Measurements from ENCODE around the gene SLC2A4.
"Not testable (repeated sequence)": the region's sequence is repeated elsewhere in the genome, so short reads cannot be mapped to it uniquely, and the experiment has no call there.

The SLC2A4 gene

DNA sequence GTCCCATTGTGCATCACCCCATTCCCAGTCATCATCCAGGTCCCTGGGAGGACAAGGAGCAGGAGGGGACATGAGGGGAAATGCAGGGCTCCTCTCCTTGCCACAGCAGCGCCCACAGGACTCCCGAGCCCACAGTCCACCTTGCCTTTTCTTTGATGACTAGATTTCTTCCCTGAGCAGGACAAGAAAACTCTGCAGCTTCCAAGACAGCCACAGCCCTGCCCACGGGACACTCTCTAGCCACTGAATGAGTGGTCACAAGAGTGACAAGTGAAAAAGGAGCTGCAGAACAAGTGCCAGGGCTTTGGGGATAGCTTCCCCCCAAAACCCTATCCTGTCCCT, 42.9 kb downstream of the SLC2A4 start:
- no peak for DNase-seq (ENCODE audit: low read depth)

DNA sequence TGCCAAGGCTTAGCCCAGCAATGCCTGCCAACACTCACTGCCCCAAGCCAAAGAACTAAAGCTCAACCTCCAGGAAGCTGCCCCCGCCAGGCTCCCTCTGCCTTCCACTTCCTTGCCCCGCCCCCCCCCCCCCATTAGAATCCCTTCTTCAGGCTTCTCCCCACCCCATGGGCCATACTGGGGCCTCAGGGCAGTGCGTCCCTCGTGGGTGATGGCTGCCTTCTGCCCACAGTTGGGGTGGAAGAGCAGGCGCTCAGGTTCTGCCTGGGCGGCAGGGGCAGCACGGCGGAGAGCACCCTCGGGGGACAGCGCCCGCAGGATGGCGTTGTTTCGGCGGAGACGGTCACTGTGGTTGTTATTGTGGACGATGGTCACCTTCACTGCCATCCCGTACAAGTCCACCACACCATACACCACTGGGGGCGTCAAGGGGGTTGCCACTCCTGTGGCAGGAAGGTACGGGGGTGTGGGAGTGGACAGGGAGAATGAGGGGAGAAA, 43.6 kb downstream of the SLC2A4 start:
- DNase-seq (ENCODE audit: low read depth) = no peak

DNA sequence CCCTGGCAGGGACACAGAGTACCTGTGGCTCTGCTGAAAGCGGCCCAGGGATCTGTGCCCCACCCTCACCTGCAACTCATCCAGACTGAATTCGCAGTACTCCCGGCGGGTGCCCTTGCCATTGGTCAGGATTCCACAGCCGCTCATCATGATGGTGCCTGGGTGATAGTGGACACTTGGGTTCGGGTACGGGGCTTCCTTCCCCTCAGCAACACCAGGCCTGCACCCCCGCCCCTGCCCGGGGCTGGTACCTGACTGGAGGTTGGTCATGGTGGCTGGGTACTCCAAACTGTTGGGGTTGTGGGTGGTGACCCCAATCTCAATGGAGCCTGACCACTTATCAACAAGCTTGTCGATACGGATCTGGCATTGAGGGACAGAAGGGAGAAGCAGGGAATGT, 44.7 kb downstream of the SLC2A4 start:
- no peak for DNase-seq (ENCODE audit: low read depth)

DNA sequence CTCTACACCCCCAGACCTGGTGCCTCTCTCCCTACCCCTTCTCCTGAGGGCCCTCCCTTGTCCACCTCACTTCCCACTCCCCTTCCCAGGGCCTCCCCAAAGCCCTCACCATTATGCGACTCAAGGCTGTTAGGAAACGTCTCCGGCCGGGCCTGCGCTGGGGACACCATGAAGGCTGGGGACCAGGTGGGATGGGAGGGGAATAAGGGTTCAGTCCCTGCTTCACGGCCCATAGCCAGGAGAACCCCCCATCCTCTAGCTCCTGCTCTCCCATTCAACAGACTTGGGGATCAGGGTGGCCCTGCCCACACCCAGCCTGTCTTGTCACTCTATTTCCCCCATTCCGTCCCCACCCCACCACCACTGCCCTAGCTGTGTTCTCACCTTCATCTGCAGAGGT, 45.5 kb downstream of the SLC2A4 start:
- no peak for DNase-seq (ENCODE audit: low read depth)

DNA sequence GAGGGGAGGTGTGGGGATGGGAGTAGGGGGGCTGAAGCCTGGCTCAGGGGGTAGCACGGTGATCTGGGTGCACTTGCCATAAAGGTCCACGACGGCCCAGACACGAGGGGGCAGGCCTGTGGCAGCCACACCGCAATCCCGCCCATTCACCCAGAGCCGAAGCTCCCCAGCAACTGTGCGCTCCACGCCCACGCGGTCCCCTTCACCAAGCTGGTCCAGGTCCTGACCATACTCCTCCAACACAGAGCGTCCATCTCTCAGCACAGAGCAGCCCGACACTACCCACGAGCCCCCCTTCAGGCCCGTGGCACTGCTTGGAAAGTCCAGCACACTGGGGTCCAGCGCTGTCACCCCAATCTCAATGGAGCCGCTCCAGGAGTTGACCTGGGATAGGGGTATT, 46.0 kb downstream of the SLC2A4 start:
- DNase-seq (ENCODE audit: low read depth) = no peak

- no peak for DNase-seq (ENCODE audit: low read depth)
Observed at GRCh38 chr17:7328009-7328408, 46.5 kb downstream of the SLC2A4 start.

DNA sequence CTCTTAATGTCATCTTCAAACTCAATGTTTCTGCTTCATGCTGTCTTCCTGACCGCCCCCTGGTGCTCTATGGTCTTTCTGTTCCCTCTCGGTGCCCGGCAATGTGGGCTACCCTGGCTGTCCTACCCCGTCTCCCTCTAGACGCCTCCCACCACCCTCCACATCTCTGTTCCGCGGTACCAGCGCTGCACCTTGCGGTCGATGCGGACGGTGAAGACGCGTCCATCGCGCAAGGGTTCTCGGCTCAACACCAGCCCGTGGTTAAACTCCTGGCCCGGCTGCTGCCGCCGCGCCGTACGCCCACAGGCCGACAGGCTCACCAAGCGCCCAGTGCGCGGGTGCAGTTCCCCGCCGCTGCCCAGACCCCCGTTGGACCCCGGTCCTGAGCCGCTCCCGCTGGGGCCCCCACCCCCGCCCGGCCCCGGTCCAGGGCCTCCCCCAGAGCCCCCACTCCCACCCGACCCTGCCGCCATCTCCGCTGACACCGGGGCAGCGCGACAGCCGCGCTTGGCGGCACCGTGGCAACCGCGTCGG, 47.4 kb downstream of the SLC2A4 start, which contains the start of gene NEURL4:
Gene NEURL4 (minus strand): TSS at position 496 of the 534 bp plus-strand sequence. CDS start 23 bp downstream, at position 473.
- no peak for DNase-seq (ENCODE audit: low read depth)

DNA sequence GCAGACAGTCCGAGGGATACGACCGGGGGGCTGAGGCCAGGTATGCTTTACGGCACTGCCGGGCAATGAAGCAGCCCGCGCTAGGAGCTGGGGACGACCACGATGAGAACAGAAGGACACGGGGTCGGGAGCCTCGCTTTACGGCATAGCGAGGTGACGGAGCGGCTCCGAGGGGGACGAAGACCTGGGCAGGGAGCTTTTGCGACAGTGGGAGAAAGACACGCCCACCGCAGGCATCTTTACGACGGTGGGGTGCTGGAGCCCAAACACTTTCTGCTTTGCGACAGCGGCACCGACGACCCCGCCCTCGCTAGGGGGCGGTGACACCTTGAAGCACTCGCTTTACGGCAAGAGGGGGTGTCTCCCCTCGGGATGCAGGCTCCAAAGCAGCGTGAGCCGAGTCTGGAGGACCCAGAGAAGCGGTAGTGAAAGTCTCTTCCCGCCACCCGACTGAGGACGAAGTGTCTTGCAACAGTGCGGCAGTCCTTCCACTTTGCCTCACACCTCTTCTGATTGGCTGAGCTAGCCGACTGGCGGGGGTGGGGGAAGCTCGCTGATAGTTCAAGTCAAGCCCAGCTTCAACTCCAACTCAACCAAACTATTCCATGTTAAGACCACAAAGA, 48.0 kb downstream of the SLC2A4 start:
- peak; percentile 87 for DNase-seq (ENCODE audit: low read depth)

DNA sequence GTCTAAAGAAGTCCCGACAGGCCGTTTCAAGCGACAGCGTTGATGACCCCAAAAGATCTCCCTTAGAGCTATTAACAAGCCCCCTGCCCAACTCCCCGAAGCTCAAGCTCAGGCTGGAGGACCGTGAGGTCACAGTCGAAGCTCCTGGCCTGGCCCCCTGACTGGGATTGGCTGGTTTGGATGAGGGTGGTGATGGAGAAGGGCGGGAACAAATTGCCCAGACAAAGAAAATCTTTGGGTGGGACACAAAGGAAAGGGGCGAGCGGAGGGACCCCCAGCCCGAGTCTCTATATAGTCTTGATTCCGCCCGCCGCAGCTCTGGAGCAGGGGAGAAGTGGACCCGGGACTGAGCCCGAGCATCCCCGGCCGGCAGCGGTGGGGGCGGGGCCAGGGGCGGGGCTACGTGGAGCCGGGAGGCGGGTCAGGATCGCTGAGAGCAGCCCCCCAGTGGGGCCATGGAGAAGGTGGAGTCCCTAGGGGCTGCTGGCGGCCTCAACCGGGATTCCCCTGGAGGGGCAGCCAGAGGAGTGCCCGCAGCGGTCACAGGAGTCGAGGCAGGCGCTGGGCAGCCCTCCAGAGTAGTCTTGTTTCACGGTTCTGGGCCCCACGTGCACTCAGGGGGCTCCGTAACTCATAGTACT, 48.6 kb downstream of the SLC2A4 start:
- peak; percentile 58 for DNase-seq (ENCODE audit: low read depth)

DNA sequence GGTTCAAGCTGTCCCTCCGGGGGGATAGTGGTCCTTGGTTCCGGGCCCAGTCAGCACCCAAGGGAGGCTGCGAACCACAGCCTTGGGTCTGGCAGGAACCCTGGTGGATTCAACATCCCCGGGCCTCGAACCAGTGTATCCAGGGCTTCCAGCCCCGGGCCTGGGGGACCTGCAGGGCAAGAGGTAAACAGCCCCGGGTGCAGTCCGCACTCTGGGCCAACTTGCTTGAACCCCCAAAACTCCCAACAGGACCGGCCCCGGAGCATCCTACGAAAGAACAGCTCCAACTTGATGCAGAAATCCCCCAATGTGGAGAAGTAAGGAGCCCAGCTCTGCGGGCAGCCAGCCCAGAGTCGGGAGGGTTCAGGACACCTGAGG, 49.1 kb downstream of the SLC2A4 start:
- DNase-seq (ENCODE audit: low read depth) = no peak

DNA sequence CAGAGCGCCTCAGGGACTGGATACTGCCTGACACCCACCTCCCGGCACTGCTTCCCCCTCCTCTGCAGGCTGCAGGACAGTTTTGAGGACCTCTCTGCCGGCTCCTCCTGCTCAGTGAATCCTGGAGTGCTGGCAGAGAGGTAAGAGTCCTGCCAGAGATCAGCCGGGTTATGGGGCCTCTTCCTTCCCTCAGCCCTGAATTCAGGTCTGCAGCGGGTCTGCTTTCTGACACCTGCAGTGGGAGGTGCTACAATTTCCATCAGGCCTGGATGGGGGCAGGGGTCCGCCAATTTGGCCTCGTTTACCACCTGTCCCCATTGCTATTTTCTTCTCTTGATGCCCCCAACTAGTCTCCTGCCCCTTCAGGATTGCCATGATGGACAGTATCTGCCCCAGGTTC, 50.6 kb downstream of the SLC2A4 start:
- DNase-seq (ENCODE audit: low read depth) = no peak

DNA sequence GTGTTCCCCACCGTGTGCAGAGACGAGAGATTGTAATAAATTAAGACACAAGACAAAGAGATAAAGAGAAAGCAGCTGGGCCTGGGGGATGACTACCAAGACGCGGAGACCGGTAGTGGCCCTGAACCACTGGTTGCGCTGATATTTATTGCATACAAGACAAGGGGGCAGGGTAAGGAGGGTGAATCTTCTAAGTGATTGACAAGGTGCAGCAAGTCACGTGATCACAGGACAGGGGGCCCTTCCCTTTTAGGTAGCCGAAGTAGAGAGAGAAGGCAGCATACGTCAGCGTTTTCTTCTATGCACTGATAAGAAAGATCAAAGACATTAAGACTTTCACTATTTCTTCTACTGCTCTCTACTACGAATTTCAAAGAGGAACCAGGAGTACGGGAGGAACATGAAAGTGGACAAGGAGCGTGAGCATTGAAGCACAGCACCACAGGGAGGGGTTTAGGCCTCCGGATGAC, 51.1 kb downstream of the SLC2A4 start:
- not testable (repeated sequence) for DNase-seq (ENCODE audit: low read depth)

DNA sequence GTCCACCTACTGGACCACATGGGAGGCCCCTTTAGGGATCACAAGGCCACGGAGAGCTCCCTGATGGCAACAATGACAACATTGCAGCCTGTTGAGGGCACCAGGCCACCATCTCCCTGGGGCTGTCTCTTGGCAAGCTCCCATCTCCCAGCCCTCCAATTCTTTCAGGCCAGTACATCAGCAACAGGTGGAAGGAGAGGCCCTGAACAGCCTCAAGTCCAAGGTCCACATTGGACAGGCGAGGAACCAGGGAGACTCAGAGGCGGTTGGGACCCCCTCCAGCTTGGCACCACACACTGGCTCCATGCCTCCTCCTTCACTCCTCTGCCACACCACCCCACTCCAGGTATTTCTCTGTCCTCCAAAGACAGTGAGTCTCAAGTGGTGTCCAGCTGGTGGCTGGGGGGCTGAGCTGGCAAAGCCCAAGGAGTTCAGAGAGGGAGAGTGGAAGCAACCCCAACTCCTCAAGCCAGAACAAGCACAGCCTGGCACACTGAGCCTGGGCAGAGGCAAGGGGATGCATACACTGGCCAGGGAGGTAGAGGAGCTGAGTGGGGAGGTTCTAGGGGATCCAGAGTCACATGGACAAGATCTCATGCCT, 53.5 kb downstream of the SLC2A4 start:
- no peak for DNase-seq (ENCODE audit: low read depth)

- DNase-seq (ENCODE audit: low read depth) = not testable (repeated sequence)
Observed at GRCh38 chr17:7335765-7336164, 54.2 kb downstream of the SLC2A4 start.

GRCh38 chr17:7336240-7337175, 55.0 kb downstream of the SLC2A4 start, which contains the start of gene ACAP1:
Gene ACAP1 (plus strand): TSS chr17:7336529. CDS start chr17:7336735, 206 bp downstream.
- DNase-seq (ENCODE audit: low read depth) = peak; percentile 64

DNA sequence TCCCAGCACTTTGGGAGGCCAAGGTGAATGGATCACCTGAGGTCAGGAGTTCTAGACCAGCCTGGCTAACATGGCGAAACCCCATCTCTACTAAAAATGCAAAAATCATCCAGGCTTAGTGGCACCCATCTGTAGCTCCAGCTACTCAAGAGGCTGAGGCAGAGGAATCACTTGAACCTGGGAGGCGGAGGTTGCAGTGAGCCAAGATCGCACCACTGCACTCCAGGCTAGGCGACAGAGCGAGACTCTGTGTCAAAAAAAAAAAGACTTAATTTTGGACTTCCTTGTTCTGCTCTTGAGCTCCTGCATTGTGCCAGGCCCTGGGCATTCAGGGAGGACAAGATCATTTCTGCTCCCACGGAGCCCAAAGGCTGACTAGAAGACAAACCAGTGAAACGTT, 56.1 kb downstream of the SLC2A4 start:
- not testable (repeated sequence) for DNase-seq (ENCODE audit: low read depth)

Measured in stimulated activated CD8-positive, alpha-beta memory T cell treated with anti-CD3 and anti-CD28 coated beads, Interleukin-15, amount 100 ng/mL, for 24 hours (primary cell).